HCT116 (cell line): ENCODE measurements around the gene CTXND1. TPM values are rescaled to one million over a fixed set of nuclear protein-coding genes. Genes with fewer than 3 reads are reported as not detected.

Experiments used
- ATAC-seq: fragments of 200-7000 bp; cut with Tn5 transposase; 2 replicates; pipeline ENCODE4 v1.9.1; 2020; ENCODE audit warnings: mild to moderate bottlenecking, moderate library complexity
- BruUV-seq: library from RNA; stranded (reverse); fragments of 400-500 nt; replicated peaks from 2 replicates; lab custom pipeline; 2021; lab: Mats Ljungman, UMichigan
- CTCF ChIA-PET: fragments of 300-600 bp; sonication (Branson Sonifier 250); formaldehyde crosslinking; loops from one replicate; lab custom pipeline; 2021; ENCODE audit warnings: antibody characterized with exemption; lab: Charles Lee
- POLR2A ChIA-PET: fragments of 300-600, 350-600 bp; sonication (Branson Sonifier 250); formaldehyde crosslinking; loops from one replicate; lab custom pipeline; 2021; ENCODE audit warnings: antibody characterized with exemption; lab: Charles Lee
- RAD21 ChIA-PET, 2 experiments: fragments of 300-600 bp; sonication (Branson Sonifier 250); formaldehyde crosslinking; loops; one replicate each; lab custom pipeline; 2023; ENCODE audit warnings: low total read pairs in 2 of 2; ENCODE audit not compliant: uncharacterized antibody in 2 of 2, unreplicated experiment in 2 of 2, low non-redundant PET in 1 of 2; lab: Charles Lee
- DNase-seq: peaks from one replicate; pipeline ENCODE4 v3.0.0-alpha.2; 2010; ENCODE audit warnings: low read depth, low spot score
- H2AFZ ChIP-seq: fragments of 200-600 bp; shearing (Covaris generic), sonication (generic); 2 replicates; pipeline ENCODE4 v1.6.1; 2017; ENCODE audit warnings: low read depth, mixed run types, mixed read lengths, antibody characterized with exemption, low read length; ENCODE audit not compliant: poor library complexity, severe bottlenecking
- H3K27ac ChIP-seq: 2 replicates; pipeline ENCODE4 v1.5.1; 2012; ENCODE audit warnings: low read depth, low read length
- H3K27me3 ChIP-seq: fragments of 200-600 bp; sonication (generic); 2 replicates; pipeline ENCODE4 v1.6.1; 2016; ENCODE audit warnings: mixed run types, low read length, mixed read lengths; ENCODE audit not compliant: insufficient read depth
- H3K36me3 ChIP-seq, 2 experiments: fragments of 200-500 bp in 1 of 2; fragments of 200-600 bp in 1 of 2; sonication (Bioruptor generic) in 1 of 2; sonication (generic) in 1 of 2; 2 replicates each; pipeline versions ENCODE4 v1.5.1 to v1.6.1; 2014 to 2016; ENCODE audit warnings: low read length in 2 of 2, inconsistent platforms in 1 of 2, mixed read lengths in 1 of 2, mixed run types in 1 of 2; ENCODE audit not compliant: insufficient read depth in 2 of 2, control insufficient read depth in 1 of 2
- H3K4me1 ChIP-seq, 2 experiments: fragments of 200-600 bp in 1 of 2; sonication (generic) in 1 of 2; 2 replicates each; pipeline versions ENCODE4 v1.5.1 to v1.6.1; 2012 to 2017; ENCODE audit warnings: low read length in 2 of 2, inconsistent platforms in 1 of 2, mild to moderate bottlenecking in 1 of 2, mixed read lengths in 1 of 2, mixed run types in 1 of 2, moderate library complexity in 1 of 2; ENCODE audit not compliant: insufficient read depth in 2 of 2, control insufficient read depth in 1 of 2
- H3K4me2 ChIP-seq: fragments of 200-600 bp; sonication (generic); 2 replicates; pipeline ENCODE4 v1.6.1; 2017; ENCODE audit warnings: mixed run types, low read length, mixed read lengths
- H3K4me3 ChIP-seq, 2 experiments: fragments of 200-600 bp in 1 of 2; sonication (generic) in 1 of 2; replicated peaks in 1 of 2; 2 replicates each; pipeline ENCODE4 v1.5.1; 2011 to 2016; ENCODE audit warnings: low read length in 2 of 2, control low read depth in 1 of 2, low read depth in 1 of 2, mild to moderate bottlenecking in 1 of 2, mixed read lengths in 1 of 2, mixed run types in 1 of 2
- H3K79me2 ChIP-seq: fragments of 200-600 bp; sonication (generic); 2 replicates; pipeline ENCODE4 v1.6.1; 2017; ENCODE audit warnings: mild to moderate bottlenecking, mixed run types, low read length, moderate library complexity, mixed read lengths; ENCODE audit not compliant: insufficient read depth
- H3K9ac ChIP-seq: fragments of 200-600 bp; sonication (generic); 2 replicates; pipeline ENCODE4 v1.6.1; 2016; ENCODE audit warnings: low read length, mixed read lengths
- H3K9me2 ChIP-seq: fragments of 200-600 bp; sonication (generic), shearing (Covaris generic); 2 replicates; pipeline ENCODE4 v1.6.1; 2017; ENCODE audit warnings: mixed run types, mild to moderate bottlenecking, moderate library complexity; ENCODE audit not compliant: insufficient read depth
- H3K9me3 ChIP-seq, 2 experiments: fragments of 200-500 bp in 1 of 2; fragments of 200-600 bp in 1 of 2; sonication (Bioruptor generic) in 1 of 2; sonication (generic) in 1 of 2; 2 replicates each; pipeline ENCODE4 v1.6.1; 2014 to 2017; ENCODE audit warnings: low read length in 2 of 2, mixed read lengths in 2 of 2, inconsistent platforms in 1 of 2, low read depth in 1 of 2, mild to moderate bottlenecking in 1 of 2, mixed run types in 1 of 2, moderate library complexity in 1 of 2; ENCODE audit not compliant: control insufficient read depth in 1 of 2, insufficient read depth in 1 of 2
- H4K20me1 ChIP-seq: fragments of 200-600 bp; sonication (generic), shearing (Covaris generic); 2 replicates; pipeline ENCODE4 v1.6.1; 2017; ENCODE audit warnings: mixed run types, mild to moderate bottlenecking, moderate library complexity; ENCODE audit not compliant: insufficient read depth
- CBX3 ChIP-seq: IDR thresholded peaks from 2 replicates; pipeline ENCODE4 v1.6.1; 2012; ENCODE audit warnings: low read depth
- ELF1 ChIP-seq: IDR thresholded peaks from 2 replicates; pipeline ENCODE4 v1.6.1; 2012; ENCODE audit warnings: low read depth, borderline replicate concordance
- JUND ChIP-seq: IDR thresholded peaks from 2 replicates; pipeline ENCODE4 v1.6.1; 2012
- MAX ChIP-seq: IDR thresholded peaks from 2 replicates; pipeline ENCODE4 v1.6.1; 2012
- POLR2AphosphoS5 ChIP-seq: IDR thresholded peaks from 2 replicates; pipeline ENCODE4 v1.6.1; 2011; ENCODE audit warnings: mild to moderate bottlenecking, low read depth, low read length, moderate library complexity
- RAD21 ChIP-seq: IDR thresholded peaks from 2 replicates; pipeline ENCODE4 v1.6.1; 2012; ENCODE audit warnings: low read depth, mild to moderate bottlenecking
- REST ChIP-seq: IDR thresholded peaks from 2 replicates; pipeline ENCODE4 v1.6.1; 2012; ENCODE audit warnings: low read depth
- SP1 ChIP-seq: IDR thresholded peaks from 2 replicates; pipeline ENCODE4 v1.6.1; 2012; ENCODE audit warnings: low read depth
- TCF7L2 ChIP-seq: IDR thresholded peaks from 2 replicates; pipeline ENCODE4 v1.7.0; 2011; ENCODE audit warnings: borderline replicate concordance, inconsistent platforms; ENCODE audit not compliant: insufficient read depth, insufficient read length; ENCODE audit errors: extremely low read depth
- ZFX ChIP-seq: fragments of 450-650 bp; IDR thresholded peaks from 2 replicates; pipeline ENCODE4 v1.6.1; 2017
- intact Hi-C: fragments of 100-400 bp; cut with micrococcal nuclease; formaldehyde crosslinking; loops from 2 replicates; pipeline ENCODE4 v1.10.0; 2022
- total RNA-seq: library from RNA; stranded (reverse); gene quantifications from one replicate; pipeline ENCODE4 v1.2.1, GENCODE V29; 2021; ENCODE audit not compliant: unreplicated experiment
- TF ChIP-seq, protein P1 (sequence below): IDR thresholded peaks from 2 replicates; pipeline ENCODE4 v1.6.1; 2012

CTXND1 gene
- total RNA-seq, 1 experiment from 2014 or later, result not detected

DNA sequence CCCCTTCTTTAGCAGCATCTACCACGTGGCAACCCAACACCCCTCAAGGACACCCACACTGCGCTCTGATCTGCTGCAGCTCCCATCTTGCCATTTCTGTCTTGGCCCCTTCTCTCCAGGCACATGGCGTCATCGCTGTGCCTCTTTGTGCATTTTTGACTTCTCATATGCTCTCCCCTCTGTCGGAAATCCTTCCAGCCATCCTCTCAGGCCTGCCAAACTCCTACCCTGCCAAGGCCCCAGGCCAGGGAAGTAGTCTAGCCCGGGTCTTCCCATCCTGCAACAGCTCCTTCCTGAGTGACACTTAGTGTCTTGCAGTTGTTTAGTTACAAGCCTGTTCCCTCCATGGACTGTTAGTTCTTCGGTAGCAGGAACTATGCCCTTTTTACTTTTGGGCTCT is 34.0 kb upstream of the CTXND1 start:
- Histone ChIP-seq H3K9me2 (no peaks in the 10 kb centered on the region), H3K4me3 (no peak overlapping the region), H4K20me1 (no peaks in the 10 kb centered on the region), H3K27ac (no peak overlapping the region)
- POLR2A ChIA-PET, result no interaction called here
- intact Hi-C loops, result no loop called here
- ATAC-seq (no peak), DNase-seq (no peak)
- RAD21 ChIA-PET, result no interaction called here
- TF ChIP-seq CBX3 (no peak), SP1 (no peak), REST (no peak), JUND (no peak), TCF7L2 (no peak), ZFX (no peak), POLR2AphosphoS5 (no peak), ELF1 (no peak), RAD21 (no peak), MAX (no peak)
- TF ChIP-seq, protein P1, sequence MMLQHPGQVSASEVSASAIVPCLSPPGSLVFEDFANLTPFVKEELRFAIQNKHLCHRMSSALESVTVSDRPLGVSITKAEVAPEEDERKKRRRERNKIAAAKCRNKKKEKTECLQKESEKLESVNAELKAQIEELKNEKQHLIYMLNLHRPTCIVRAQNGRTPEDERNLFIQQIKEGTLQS, result no peak
- TF ChIP-seq, all 23 proteins: peak for 0
- no peak overlapping the region for H2AFZ ChIP-seq
- 0 out of 2 replicates have a peak, but pooled peaks cover 2% of the 10 kb centered on the region for H3K27me3 ChIP-seq
- no peaks in the 10 kb centered on the region for H3K36me3 ChIP-seq
- CTCF ChIA-PET, result no interaction called here
- H3K9ac ChIP-seq, result no peak overlapping the region
- H3K9me3 ChIP-seq, result no peaks in the 10 kb centered on the region
- H3K4me2 ChIP-seq, result no peak overlapping the region
- H3K79me2 ChIP-seq, result no peaks in the 10 kb centered on the region
- BruUV-seq, result no TSS peak
- H3K4me1 ChIP-seq, result 0 out of 4 replicates have a peak, but pooled peaks cover 0 to 2% of the 10 kb centered on the region in 2 experiments
